PC-9 (cell line): ENCODE data around the gene OS9.

Experiments used
- CTCF ChIP-seq: fragments of 200-600 bp; sonication (generic); conservative IDR thresholded peaks from 2 replicates; pipeline ENCODE4 v1.6.1; 2017; ENCODE audit warnings: mixed run types, antibody characterized with exemption, mild to moderate bottlenecking, moderate library complexity
- EZH2 ChIP-seq: fragments of 200-600 bp; sonication (generic); IDR thresholded peaks from 2 replicates; pipeline ENCODE4 v1.8.0; 2017; ENCODE audit warnings: antibody characterized with exemption, low read depth

- TF ChIP-seq CTCF: no peak
- TF ChIP-seq EZH2: no peak
Measured at GRCh38 chr12:57767876-57768275, 73.9 kb downstream of the OS9 start.
